ENCODE results near the gene NOVA1. TPM values are rescaled to one million over a fixed set of nuclear protein-coding genes. Genes with fewer than 3 reads are reported as not detected.

The NOVA1 gene
- polyA plus RNA-seq, 3 donors = 24.4 to 24.9 (median 24.8) TPM

DNA sequence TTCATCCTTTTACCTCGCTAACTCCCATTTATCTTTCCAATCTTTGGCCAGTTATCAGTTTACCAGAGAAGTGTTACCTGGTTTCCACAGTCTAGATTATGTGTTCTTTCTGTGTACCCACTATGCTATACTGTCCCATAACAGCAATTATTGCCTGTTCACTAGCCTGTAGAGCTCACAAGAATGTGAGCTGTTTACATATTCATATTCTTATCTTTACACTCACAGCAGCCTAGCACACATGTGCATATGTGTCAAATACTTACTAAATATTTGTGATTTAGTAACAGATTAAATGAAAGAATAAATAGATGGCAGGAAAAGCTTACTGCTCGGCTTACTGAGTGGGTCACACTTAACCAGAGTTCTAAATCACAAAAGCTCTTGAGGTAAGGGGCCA is 97.8 kb downstream of the NOVA1 start:
- no peak for DNase-seq (ENCODE audit: extremely low read depth in 1 of 11, low read depth in 9 of 11, low spot score in 4 of 11)

DNA sequence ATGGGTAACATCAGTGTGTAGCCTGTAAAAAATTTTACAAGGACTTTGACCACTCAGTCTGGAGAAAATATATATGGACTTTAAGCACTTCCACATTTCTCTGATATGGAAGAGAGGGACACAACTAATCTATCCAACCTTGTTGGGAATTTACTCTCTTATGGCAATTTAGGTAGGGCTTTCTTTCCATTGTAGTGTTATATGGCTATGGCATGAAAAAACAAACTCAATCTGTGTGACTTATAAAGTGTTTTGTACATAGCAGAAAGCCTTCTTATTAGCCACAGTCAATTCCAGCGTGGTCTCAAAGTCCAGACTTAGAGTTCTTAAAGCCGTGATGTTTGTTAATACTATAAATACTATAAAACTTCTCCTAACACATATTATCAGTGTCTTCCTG is 98.3 kb downstream of the NOVA1 start:
- no peak for DNase-seq (ENCODE audit: extremely low read depth in 1 of 11, low read depth in 9 of 11, low spot score in 4 of 11)

DNA sequence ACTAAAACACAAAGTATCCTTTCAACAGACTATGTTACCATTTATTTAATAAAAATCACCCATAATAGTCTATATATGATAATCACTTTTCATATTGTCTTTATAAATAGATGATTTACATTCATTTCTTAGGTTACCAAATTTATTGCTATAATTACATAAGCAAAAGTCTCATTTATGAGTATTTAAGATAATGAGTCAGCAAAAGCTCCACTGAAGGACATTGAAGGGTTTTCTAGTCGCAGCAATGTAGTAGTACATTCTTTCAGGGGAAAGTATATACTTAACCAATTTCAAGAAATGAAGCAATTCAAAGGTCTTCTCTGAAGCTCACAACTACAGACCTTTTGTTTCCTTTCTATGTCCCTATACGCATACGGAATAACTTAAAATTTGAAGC is 110.9 kb downstream of the NOVA1 start:
- DNase-seq (ENCODE audit: extremely low read depth in 1 of 11, low read depth in 9 of 11, low spot score in 4 of 11) = no peak

DNA sequence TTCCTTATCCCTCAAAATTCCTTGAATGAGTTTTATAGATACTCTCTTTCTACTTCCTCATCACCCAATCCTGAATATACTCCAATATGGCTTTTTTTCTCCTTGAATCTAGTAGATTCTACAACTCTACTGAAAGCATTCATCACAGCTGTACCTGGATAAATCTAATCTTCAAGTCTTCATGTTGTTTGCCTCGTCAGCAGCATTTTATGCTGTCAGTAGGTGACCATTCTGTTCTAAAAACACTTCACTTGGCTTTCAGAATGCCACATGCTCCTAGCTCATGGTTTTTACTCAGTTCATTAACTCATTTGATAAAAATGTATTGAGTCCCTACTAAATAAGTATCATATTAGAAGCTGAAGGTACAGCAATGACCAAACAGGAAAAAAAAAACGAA is 113.3 kb downstream of the NOVA1 start:
- DNase-seq (ENCODE audit: extremely low read depth in 1 of 11, low read depth in 9 of 11, low spot score in 4 of 11) = no peak

DNA sequence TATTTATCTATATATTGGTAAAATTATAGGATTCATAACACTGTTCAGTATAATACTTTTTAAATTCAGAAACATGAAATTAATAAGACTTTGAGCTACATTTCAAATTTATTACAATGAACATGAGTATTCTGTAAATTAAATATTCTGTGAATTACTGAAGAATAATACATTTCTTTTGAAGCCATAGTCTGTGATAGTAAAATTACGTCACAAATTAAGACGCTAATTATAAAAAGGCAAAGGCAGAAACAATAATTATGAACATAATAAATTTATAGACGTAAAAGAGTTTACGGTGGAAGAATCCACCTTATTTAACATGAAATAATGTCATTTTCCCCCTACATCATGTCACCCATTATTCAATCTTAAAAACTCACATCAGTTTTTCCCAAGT is 118.9 kb downstream of the NOVA1 start:
- DNase-seq (ENCODE audit: extremely low read depth in 1 of 11, low read depth in 9 of 11, low spot score in 4 of 11) = no peak

DNA sequence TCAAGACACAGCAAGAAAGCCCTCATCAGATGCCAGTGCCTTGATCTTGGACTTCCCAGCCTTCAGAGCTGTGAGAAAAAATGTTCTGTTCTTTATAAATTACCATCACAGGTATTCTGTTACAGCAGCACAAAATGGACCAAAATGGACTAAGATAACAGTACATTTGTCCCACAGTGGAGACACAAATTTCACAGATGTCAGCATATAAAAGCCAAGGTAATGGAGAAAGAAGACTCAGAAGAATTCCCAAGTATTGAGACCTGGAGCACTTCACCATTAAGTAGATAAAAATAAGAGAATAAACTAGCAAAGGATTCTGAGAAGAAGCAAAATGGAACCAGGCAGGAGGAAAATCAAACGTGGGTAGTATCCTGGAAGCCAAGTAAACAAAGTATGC is 131.0 kb downstream of the NOVA1 start:
- no peak for DNase-seq (ENCODE audit: extremely low read depth in 1 of 11, low read depth in 9 of 11, low spot score in 4 of 11)

DNA sequence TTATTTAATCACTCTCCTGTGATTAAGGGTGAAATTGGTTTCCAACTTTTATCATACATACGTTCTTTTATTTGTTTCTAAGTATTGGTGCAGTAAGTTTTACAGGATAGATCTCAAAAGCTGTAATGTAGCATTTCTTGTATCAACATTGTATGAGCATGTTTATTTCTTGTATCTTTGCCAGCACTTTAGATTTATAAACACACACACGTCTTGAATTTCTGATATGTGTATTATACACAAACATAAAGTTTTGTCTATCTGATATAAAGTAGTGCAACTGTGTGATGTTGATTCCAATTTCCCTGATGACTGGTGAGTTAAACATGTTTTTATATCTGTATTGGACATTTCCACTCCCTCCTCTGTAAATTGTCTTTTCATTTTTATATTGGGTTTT is 134.7 kb downstream of the NOVA1 start:
- no peak for DNase-seq (ENCODE audit: extremely low read depth in 1 of 11, low read depth in 9 of 11, low spot score in 4 of 11)

DNA sequence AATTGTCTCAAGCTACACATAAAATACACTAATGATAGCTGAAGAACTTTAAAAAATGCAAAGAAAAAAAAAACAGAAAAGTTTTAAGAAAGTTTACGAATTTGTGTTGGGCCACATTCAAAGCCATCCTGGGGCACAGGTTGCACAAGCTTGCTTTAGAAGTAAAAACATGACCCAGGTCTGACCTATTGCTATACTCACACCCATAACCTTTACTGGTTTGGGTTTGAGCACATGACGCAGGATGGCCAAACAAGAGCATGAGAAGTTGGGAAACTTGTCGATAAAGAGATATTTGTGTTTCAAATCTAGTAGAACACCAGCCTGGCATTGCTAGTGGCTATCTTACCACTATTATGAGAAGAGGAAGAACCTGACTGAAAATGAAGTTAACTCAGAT is 143.7 kb downstream of the NOVA1 start:
- DNase-seq (ENCODE audit: extremely low read depth in 1 of 11, low read depth in 9 of 11, low spot score in 4 of 11) = no peak

DNA sequence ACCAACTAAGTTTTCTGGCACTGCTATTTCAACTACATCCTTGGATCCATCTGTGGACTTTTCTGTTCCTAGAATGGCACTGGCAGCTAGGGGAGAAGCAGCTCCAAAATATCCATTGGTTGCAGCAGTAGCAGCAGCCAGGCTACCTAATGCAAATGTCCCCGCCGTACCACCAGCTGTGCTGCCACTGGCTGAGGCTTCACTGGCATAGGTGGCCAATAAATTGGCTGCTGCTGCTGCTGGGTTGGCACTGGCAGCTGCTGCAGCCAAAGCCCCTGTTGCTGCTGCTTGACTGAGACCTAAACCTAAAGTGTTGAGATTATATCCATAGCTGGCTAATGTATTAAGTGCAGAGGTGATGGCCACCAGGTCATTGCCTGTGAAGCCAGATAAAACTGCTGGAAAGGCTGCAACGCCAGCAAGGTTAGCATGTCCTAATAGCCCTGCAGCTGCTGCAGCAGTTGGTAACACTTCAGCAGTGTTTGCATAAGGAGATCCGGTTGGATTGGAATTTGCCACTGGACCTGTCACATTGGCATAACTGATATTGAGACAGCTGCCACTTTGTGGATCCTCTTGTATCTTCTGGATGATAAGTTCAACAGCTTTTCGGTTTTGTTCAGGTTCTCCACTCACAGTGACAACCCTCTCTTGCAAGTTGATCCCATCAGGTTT is 149.5 kb downstream of the NOVA1 start:
- no peak for DNase-seq (ENCODE audit: extremely low read depth in 1 of 11, low read depth in 9 of 11, low spot score in 4 of 11)

DNA sequence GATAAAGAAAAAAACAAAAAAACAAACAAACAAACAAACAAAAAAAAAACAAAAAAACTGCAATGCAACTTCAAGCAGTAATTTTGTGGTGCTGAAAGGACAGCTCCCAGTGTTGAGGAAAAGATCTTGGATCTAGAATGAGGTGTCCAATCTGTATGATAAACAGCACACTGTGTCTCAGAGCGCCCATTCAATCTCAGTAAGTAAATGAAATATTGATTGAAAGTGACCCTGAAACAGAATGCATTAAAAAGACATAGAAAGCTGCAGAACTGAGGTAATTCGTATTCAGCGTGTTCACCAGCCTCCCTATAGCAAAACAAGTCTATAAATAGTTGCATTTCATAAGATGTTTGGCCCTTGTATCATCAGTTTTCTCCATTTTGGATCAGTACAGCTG is 153.0 kb downstream of the NOVA1 start:
- DNase-seq (ENCODE audit: extremely low read depth in 1 of 11, low read depth in 9 of 11, low spot score in 4 of 11) = peak; percentile 10 to 68 (median 50)

DNA sequence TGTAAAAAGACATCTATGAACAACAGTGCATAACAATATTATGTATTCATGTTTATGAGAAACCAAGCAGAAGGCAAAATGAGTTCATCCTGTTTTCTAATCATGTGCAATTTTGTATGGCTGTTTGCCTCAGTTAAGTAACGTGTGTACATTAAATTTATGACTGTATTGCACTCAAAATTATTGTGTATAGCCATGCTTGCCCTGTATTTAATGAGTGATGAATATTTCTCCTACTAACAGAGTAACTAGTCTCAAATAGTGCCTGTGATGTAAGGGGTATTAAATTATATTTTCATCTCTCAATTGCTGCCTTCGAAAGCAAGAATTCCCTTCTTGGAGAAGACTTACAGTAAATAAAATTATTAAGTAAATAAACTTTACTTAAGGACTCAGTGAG is 154.2 kb downstream of the NOVA1 start:
- DNase-seq (ENCODE audit: extremely low read depth in 1 of 11, low read depth in 9 of 11, low spot score in 4 of 11) = no peak

DNA sequence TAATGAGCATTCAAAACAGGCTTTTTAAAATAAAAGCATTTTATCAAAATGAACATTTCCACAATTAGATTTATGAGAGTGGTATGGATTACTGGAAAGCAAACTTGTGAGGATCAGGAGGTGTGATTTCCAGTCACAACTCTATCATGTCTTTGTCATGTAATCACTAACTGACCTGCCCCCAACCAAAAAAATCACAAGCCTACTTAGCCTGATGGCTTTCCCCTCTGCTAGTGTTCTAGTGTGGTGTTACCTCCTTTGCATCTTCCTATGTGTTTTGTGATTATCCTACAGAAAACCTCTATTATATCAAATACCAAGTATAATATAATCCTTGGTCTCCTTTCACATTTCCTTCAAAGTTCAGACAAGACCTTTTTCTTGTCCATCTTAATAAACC is 168.6 kb downstream of the NOVA1 start:
- DNase-seq (ENCODE audit: extremely low read depth in 1 of 11, low read depth in 9 of 11, low spot score in 4 of 11) = no peak

DNA sequence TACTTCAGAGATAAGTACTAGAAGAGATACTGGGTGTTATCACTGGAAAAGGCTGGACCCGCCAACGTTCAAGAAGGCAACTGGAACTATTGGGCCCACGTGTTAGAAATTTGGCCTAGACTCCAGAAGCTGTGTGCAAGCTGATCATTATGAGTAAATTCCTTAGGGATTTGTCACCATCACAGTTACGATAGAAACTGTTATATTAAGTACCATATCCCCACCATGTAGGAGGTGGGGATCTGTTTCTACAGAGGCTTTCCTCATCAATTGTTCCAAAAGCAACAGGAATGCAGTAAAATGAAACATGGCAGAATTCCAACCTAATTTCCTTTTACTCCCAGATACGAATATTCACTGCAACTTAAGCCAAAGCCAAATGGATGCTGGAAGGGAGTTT is 170.7 kb downstream of the NOVA1 start:
- DNase-seq (ENCODE audit: extremely low read depth in 1 of 11, low read depth in 9 of 11, low spot score in 4 of 11) = peak in 2 of 11 donors; percentile 5 to 9

DNA sequence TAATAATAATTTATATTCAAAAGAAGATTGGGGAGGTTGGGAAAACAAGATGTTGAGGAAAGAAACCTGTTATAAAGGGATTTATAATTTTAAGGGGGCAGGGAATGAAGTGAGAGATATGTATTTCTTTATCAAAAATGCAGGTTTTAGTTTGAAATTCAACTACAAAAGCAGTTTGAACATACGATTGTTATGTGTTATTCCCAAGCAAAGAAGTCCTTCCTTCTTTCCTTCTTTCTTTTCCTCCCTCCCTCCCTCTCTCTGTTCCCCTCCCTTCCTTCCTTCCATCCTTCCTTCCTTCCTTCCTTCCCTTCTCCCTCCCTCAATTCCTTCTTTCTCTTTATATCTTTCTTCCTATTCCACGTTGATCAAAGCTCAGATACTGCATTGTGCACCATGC is 173.3 kb downstream of the NOVA1 start:
- no peak for DNase-seq (ENCODE audit: extremely low read depth in 1 of 11, low read depth in 9 of 11, low spot score in 4 of 11)

DNA sequence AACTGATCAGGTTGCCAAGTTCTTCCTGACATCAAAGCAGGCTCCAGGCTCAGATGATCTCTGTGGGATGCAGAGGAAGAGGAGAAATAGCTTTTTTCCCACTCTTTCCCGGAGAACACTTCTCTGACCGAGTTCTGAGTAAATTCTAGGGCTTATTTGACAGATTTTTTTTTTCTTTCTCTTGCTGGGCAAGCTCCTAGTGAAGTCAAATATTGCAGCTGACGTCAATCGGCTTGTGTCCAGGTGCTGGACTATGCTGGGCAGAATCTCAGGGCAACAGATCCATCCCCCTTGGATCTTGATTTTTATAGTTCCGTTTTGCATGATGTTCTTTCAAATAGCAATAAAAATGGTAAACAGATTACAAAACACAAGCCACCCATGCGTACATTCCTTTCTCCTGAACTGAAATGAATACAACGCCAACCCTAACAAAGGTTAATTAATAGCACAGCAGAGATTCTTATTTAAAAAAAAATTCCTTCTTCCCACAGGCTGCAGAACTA is 182.2 kb downstream of the NOVA1 start:
- DNase-seq (ENCODE audit: extremely low read depth in 1 of 11, low read depth in 9 of 11, low spot score in 4 of 11) = no peak

DNA sequence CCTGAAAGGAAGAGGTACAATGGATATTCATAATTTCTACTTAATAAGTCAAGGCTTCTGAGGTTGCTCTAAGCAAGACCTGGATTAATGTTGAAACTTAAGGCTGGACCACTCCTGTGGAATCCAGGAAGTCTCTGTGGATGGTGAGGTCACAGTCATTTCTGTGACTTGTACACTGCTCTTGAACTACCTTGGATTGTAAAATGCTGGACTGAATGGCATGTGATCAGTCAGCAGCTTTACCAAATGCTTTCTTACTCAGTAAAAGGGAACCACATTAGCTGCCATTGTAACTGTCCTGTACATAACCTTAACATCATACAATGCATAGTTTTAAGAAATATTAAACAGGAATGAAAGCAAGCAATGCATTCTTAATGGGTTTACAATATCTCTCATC is 182.9 kb downstream of the NOVA1 start:
- no peak for DNase-seq (ENCODE audit: extremely low read depth in 1 of 11, low read depth in 9 of 11, low spot score in 4 of 11)

DNA sequence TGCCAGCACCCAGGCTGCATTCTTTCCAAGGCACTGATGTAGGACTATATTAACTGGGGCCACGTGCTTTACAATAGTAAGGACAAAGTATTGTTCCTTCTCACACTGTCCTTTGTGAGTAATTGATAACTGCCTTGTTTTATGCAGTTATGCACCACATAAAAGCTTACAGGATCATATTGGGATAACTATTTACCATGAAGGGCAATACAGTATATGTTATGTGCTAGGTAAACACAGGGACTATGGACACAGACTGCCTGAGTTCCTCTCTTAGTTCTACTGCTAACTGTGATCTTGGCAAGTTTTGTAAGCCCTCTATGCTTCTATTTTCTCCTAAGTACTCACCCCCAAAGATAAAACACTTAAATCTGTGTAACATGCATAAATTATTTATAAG is 183.7 kb downstream of the NOVA1 start:
- no peak for DNase-seq (ENCODE audit: extremely low read depth in 1 of 11, low read depth in 9 of 11, low spot score in 4 of 11)

DNA sequence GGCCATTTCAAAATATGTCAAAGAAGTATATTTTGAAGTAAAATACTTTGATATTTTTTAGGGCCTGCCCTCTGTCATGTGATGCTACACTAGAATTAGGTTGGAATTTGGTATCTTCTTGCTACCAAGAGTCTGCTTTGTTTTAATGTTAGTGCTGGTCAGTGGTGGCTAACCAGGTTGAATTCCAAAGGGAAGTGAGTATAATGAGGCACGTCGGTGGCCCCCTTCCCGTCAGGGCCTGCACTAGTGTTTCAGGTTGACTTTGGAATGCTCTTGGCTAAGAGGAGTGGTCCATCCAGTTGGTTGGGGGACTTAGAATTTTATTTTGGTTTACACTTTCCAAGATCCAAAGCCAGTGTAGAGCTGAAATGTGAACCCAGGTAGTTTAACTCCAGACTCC is 185.4 kb downstream of the NOVA1 start:
- DNase-seq (ENCODE audit: extremely low read depth in 1 of 11, low read depth in 9 of 11, low spot score in 4 of 11) = no peak

DNA sequence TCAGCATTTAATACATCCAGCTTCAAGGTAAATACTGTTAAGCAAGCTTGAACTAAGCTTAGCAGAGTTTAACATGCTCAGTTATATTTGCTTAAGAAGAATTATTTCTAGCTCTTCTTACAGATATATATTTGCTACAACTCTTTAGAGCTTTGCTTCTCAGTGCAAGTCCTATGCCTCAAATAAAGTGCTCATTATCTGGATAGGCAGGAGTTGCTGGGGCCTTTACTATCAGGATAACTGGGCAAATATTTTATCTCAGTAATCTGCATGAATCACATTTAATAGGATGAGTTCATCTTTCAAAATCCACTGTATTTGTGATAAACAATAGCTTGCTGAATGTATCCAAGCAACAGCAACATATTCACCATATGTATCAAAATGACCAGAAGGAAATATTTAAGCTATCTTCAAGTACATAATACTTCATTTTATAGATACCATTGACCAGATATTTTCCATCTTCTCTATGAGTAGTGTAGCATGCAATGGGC is 187.6 kb downstream of the NOVA1 start:
- no peak for DNase-seq (ENCODE audit: extremely low read depth in 1 of 11, low read depth in 9 of 11, low spot score in 4 of 11)

DNA sequence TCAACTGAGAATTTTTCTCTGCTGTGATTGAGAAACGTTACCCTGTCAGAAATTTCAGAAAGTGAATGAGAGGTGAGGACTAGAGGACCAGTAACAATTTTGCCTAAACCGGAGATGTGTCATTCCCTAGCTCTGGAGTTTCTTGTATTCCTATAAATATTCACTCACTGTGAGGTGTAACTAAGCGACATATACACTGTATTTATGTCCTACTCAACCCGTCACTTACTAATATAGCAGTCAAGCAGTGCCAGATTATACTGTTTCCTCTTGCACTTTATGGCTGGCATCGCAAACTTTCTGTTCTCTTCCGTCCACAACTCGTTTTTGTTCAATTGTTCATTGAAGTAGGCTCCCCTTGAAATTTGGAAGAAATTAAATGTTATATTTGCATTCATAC is 192.9 kb downstream of the NOVA1 start:
- no peak for DNase-seq (ENCODE audit: extremely low read depth in 1 of 11, low read depth in 9 of 11, low spot score in 4 of 11)

DNA sequence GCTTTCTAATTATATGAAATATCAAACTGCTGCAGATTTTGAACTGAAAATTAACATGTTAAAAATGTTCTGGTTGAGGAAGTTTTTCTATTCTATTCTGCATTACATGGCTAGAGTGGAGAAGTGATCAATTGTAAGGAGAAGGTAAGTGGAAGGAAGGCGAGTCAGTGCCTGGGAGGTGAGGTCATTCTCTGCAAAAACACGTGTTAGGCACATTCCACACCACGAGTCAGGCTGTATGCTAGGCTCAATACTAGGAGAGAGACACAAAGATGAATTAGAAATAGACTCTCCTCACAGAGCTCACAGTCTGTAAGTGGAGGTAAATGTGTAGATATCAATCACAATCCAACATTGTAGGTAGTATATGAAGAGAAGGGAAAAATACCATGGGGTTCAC is 194.1 kb downstream of the NOVA1 start:
- DNase-seq (ENCODE audit: extremely low read depth in 1 of 11, low read depth in 9 of 11, low spot score in 4 of 11) = no peak

Data from renal cortex interstitium (tissue), 11 donors.